M059J (cell line): ENCODE data around the gene GEMIN5. TPM values are rescaled to one million over a fixed set of nuclear protein-coding genes. Genes with fewer than 3 reads are reported as not detected.

ENCODE experiments used
- DNase-seq: peaks from one replicate; pipeline ENCODE4 v3.0.0-alpha.2; 2012; ENCODE audit warnings: low read depth
- total RNA-seq: library from RNA; depleted of rRNA; stranded (reverse); fragments of >200 nt; shearing (Covaris generic); gene quantifications from 2 replicates; pipeline ENCODE4 v1.2.3, GENCODE V29; 2014; rRNA removed

GEMIN5 gene
- total RNA-seq, 1 experiment from 2014 or later = 12.8 TPM

GRCh38 chr5:154849264-154849785 is 88.7 kb downstream of the GEMIN5 start:
- DNase-seq = no peak

GRCh38 chr5:154844809-154845208 is 93.2 kb downstream of the GEMIN5 start:
- DNase-seq = no peak

- no peak for DNase-seq
Measured at GRCh38 chr5:154842689-154843530, 95.1 kb downstream of the GEMIN5 start.

- DNase-seq = no peak
Measured at GRCh38 chr5:154841273-154841661, 96.7 kb downstream of the GEMIN5 start.

GRCh38 chr5:154840435-154841272 is 97.4 kb downstream of the GEMIN5 start:
- no peak for DNase-seq

Other genes with a start within 250 kb of the GEMIN5 start
- gene LARP1, start 182.8 kb downstream of the GEMIN5 start, total RNA-seq = 42.0 and 77.3 TPM in 2 replicates
- gene FAXDC2, start 87.6 kb downstream of the GEMIN5 start, total RNA-seq = 3.4 and 5.5 TPM in 2 replicates
- gene CNOT8, start 79.6 kb downstream of the GEMIN5 start, total RNA-seq = 49.8 and 69.7 TPM in 2 replicates
- 55.4 and 57.6 TPM in 2 replicates for gene MRPL22, start 2.9 kb upstream of the GEMIN5 start, total RNA-seq
- gene KIF4B, start 75.5 kb upstream of the GEMIN5 start, total RNA-seq = 0.07 and 0.10 TPM in 2 replicates